ENCODE measurements around the gene WDR49. TPM values are rescaled to one million over a fixed set of nuclear protein-coding genes. Genes with fewer than 3 reads are reported as not detected.

Gene WDR49
- total RNA-seq, 1 donor from 2014 or later = 0.84 TPM

GRCh38 chr3:167605871-167606270 is 47.9 kb downstream of the WDR49 start:
- H3K4me3 Mint-ChIP-seq (ENCODE audit: unreplicated experiment) = no peak overlapping the region
- Histone ChIP-seq H3K79me2 (ENCODE audit: insufficient read depth, low read length) (no peaks in the 10 kb centered on the region), H3K4me1 (ENCODE audit: insufficient read depth, low read length) (no peaks in the 10 kb centered on the region), H3K27me3 (ENCODE audit: insufficient read depth, low read length) (no peaks in the 10 kb centered on the region), H3K27ac (ENCODE audit: low read depth, low read length) (no peak overlapping the region), H3K36me3 (ENCODE audit: insufficient read depth, low read length) (no peaks in the 10 kb centered on the region), H4K20me1 (ENCODE audit: insufficient read depth, low read length) (no peaks in the 10 kb centered on the region), H2AFZ (ENCODE audit: low read depth, low read length) (no peak overlapping the region), H3K9me3 (ENCODE audit: insufficient read depth, low read depth, low read length) (no peaks in the 10 kb centered on the region), H3K9ac (ENCODE audit: low read length) (no peak overlapping the region), H3K4me3 (ENCODE audit: insufficient read depth, low read depth, low read length) (no peak overlapping the region), H3K4me2 (ENCODE audit: low read length) (no peak overlapping the region)
- DNase-seq (ENCODE audit: low read depth) (no peak), FAIRE-seq (no peak)
- H3K27ac Mint-ChIP-seq (ENCODE audit: unreplicated experiment) = no peak overlapping the region
- no peaks in the 10 kb centered on the region for H3K36me3 Mint-ChIP-seq (ENCODE audit: low read depth, unreplicated experiment)
- no peaks in the 10 kb centered on the region for H3K4me1 Mint-ChIP-seq (ENCODE audit: low read depth, unreplicated experiment)
- TF ChIP-seq, protein P1, sequence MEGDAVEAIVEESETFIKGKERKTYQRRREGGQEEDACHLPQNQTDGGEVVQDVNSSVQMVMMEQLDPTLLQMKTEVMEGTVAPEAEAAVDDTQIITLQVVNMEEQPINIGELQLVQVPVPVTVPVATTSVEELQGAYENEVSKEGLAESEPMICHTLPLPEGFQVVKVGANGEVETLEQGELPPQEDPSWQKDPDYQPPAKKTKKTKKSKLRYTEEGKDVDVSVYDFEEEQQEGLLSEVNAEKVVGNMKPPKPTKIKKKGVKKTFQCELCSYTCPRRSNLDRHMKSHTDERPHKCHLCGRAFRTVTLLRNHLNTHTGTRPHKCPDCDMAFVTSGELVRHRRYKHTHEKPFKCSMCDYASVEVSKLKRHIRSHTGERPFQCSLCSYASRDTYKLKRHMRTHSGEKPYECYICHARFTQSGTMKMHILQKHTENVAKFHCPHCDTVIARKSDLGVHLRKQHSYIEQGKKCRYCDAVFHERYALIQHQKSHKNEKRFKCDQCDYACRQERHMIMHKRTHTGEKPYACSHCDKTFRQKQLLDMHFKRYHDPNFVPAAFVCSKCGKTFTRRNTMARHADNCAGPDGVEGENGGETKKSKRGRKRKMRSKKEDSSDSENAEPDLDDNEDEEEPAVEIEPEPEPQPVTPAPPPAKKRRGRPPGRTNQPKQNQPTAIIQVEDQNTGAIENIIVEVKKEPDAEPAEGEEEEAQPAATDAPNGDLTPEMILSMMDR (IDR thresholded peaks at IDR 0.05; ENCODE audit: insufficient read depth, low read depth, low read length) = no peak
- TF ChIP-seq EZH2 (IDR thresholded peaks at IDR 0.05; ENCODE audit: insufficient read depth, low read length) = no peak
- no peaks in the 10 kb centered on the region for H3K9me3 Mint-ChIP-seq (ENCODE audit: unreplicated experiment)
- H3K27me3 Mint-ChIP-seq (ENCODE audit: low read depth, unreplicated experiment) = no peaks in the 10 kb centered on the region

DNA sequence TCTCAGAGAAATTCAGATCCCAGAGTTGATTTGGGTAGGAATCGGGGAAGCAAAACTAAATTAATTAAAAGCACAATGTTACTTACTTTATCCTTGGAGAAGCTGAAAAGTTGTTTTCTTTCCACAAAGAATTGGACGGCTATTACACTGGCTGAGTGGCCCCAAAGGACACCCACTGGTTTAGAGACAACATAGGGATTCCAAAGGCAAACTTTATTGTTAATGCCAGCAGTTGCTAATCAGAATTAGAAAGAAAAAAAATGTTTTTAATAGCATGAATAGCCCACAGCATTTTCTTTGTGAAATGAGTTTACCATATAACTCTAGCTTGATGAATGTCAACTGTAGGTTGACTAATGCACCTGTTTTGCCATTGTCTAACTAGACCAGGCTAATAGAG is 51.7 kb downstream of the WDR49 start:
- no peaks in the 10 kb centered on the region for H3K9me3 ChIP-seq (ENCODE audit: insufficient read depth, low read depth, low read length)
- H3K4me1 ChIP-seq (ENCODE audit: insufficient read depth, low read length) = no peaks in the 10 kb centered on the region
- H3K4me3 ChIP-seq (ENCODE audit: insufficient read depth, low read depth, low read length) = no peak overlapping the region
- no peaks in the 10 kb centered on the region for H3K36me3 Mint-ChIP-seq (ENCODE audit: low read depth, unreplicated experiment)
- no peak overlapping the region for H3K4me3 Mint-ChIP-seq (ENCODE audit: unreplicated experiment)
- no peak overlapping the region for H3K27ac ChIP-seq (ENCODE audit: low read depth, low read length)
- no peak overlapping the region for H3K4me2 ChIP-seq (ENCODE audit: low read length)
- DNase-seq (ENCODE audit: low read depth) = no peak
- H3K9me3 Mint-ChIP-seq (ENCODE audit: unreplicated experiment) = peaks cover 8% of the 10 kb centered on the region
- no peaks in the 10 kb centered on the region for H4K20me1 ChIP-seq (ENCODE audit: insufficient read depth, low read length)
- no peaks in the 10 kb centered on the region for H3K27me3 Mint-ChIP-seq (ENCODE audit: low read depth, unreplicated experiment)
- TF ChIP-seq, protein P1 (IDR thresholded peaks at IDR 0.05; ENCODE audit: insufficient read depth, low read depth, low read length) = no peak
- TF ChIP-seq EZH2 (IDR thresholded peaks at IDR 0.05; ENCODE audit: insufficient read depth, low read length) = no peak
- H3K4me1 Mint-ChIP-seq (ENCODE audit: low read depth, unreplicated experiment) = no peaks in the 10 kb centered on the region
- H3K36me3 ChIP-seq (ENCODE audit: insufficient read depth, low read length) = no peaks in the 10 kb centered on the region
- H3K9ac ChIP-seq (ENCODE audit: low read length) = no peak overlapping the region
- no peaks in the 10 kb centered on the region for H3K27me3 ChIP-seq (ENCODE audit: insufficient read depth, low read length)
- H3K79me2 ChIP-seq (ENCODE audit: insufficient read depth, low read length) = no peaks in the 10 kb centered on the region
- H2AFZ ChIP-seq (ENCODE audit: low read depth, low read length) = no peak overlapping the region
- FAIRE-seq = no peak
- no peak overlapping the region for H3K27ac Mint-ChIP-seq (ENCODE audit: unreplicated experiment)

DNA sequence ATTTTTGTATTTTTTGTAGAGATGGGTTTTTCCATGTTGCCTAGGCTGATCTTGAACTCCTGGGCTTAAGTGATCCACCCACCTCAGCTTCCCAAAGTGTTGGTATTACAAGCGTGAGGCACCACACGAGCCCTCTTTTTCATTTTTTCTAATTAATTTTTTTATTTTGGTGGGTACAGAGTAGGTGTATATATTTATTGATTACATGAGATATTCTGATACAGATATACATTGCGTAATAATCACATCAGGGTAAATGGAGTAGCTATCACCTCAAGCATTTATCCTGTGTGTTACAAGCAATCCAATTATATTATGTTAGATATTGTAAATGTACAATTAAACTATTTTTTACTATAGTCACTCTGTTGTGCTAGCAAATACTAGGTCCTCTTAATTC is 66.1 kb downstream of the WDR49 start:
- H3K9me3 ChIP-seq (ENCODE audit: insufficient read depth, low read depth, low read length) = no peaks in the 10 kb centered on the region
- no peaks in the 10 kb centered on the region for H3K4me1 ChIP-seq (ENCODE audit: insufficient read depth, low read length)

More for the DNA sequence above, 66.1 kb downstream of the WDR49 start:
- Mint-ChIP-seq H3K9me3 (ENCODE audit: unreplicated experiment) (no peaks in the 10 kb centered on the region), H3K27me3 (ENCODE audit: low read depth, unreplicated experiment) (no peaks in the 10 kb centered on the region), H3K4me1 (ENCODE audit: low read depth, unreplicated experiment) (no peaks in the 10 kb centered on the region), H3K27ac (ENCODE audit: unreplicated experiment) (no peak overlapping the region), H3K36me3 (ENCODE audit: low read depth, unreplicated experiment) (no peaks in the 10 kb centered on the region), H3K4me3 (ENCODE audit: unreplicated experiment) (no peak overlapping the region)
- Histone ChIP-seq H3K27me3 (ENCODE audit: insufficient read depth, low read length) (no peaks in the 10 kb centered on the region), H3K36me3 (ENCODE audit: insufficient read depth, low read length) (no peaks in the 10 kb centered on the region), H3K27ac (ENCODE audit: low read depth, low read length) (no peak overlapping the region), H3K79me2 (ENCODE audit: insufficient read depth, low read length) (no peaks in the 10 kb centered on the region), H3K4me2 (ENCODE audit: low read length) (no peak overlapping the region), H3K4me3 (ENCODE audit: insufficient read depth, low read depth, low read length) (no peak overlapping the region), H3K9ac (ENCODE audit: low read length) (no peak overlapping the region), H4K20me1 (ENCODE audit: insufficient read depth, low read length) (no peaks in the 10 kb centered on the region), H2AFZ (ENCODE audit: low read depth, low read length) (no peak overlapping the region)
- FAIRE-seq (no peak), DNase-seq (ENCODE audit: low read depth) (no peak)
- no peak for TF ChIP-seq EZH2 (IDR thresholded peaks at IDR 0.05; ENCODE audit: insufficient read depth, low read length)
- TF ChIP-seq, protein P1 (IDR thresholded peaks at IDR 0.05; ENCODE audit: insufficient read depth, low read depth, low read length) = no peak

Data from astrocyte (in vitro differentiated cells and primary cell).